HG03039 (cell line): Measurements from ENCODE around the gene IFNL2.
"Not testable (repeated sequence)": the region's sequence is repeated elsewhere in the genome, so short reads cannot be mapped to it uniquely, and the experiment has no call there.

ENCODE experiments used
- ATAC-seq: cut with Tn5 transposase; IDR thresholded peaks from one replicate; pipeline ENCODE4 v1.9.1; 2021; ENCODE audit warnings: mild to moderate bottlenecking, moderate library complexity; ENCODE audit not compliant: unreplicated experiment

The IFNL2 gene

GRCh38 chr19:39268085-39268484, at the start of gene IFNL2:
TSS of gene IFNL2 (plus strand) at chr19:39268396. CDS start at chr19:39268569, 173 bp downstream.
- not testable (repeated sequence) for ATAC-seq

- ATAC-seq: not testable (repeated sequence)
Measured at GRCh38 chr19:39219108-39219507, 49.1 kb upstream of the IFNL2 start.

DNA sequence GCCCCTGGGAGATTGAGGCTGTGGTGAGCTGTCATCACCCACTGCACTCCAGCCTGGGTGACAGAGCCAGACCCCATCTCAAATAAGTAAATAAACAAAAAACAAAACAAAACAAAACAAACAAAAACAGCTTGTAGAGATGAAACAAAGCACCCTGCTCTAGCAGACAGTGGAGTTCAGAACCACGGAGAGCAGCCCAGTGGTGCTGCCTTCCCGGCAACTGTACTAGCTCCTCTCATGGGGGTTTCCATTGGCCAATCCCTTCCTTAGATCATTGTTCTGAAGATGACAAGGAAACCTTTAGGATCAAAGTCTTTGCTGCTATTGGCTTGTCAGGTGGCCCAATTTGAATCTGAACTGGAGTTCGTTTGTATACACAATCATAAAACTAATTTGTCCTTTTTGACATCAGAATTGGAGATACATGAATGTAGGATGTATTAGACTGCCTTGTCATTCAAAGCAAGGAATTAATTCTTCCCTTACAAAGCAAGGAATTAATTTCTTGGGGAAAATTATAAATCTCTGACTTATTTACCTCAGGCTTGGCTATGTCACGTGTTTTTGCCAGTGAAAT, 44.4 kb upstream of the IFNL2 start:
- ATAC-seq: no peak

- ATAC-seq: no peak
Measured at GRCh38 chr19:39224910-39225309, 43.3 kb upstream of the IFNL2 start.

- ATAC-seq: no peak
Measured at GRCh38 chr19:39230096-39230764, 38.0 kb upstream of the IFNL2 start.

DNA sequence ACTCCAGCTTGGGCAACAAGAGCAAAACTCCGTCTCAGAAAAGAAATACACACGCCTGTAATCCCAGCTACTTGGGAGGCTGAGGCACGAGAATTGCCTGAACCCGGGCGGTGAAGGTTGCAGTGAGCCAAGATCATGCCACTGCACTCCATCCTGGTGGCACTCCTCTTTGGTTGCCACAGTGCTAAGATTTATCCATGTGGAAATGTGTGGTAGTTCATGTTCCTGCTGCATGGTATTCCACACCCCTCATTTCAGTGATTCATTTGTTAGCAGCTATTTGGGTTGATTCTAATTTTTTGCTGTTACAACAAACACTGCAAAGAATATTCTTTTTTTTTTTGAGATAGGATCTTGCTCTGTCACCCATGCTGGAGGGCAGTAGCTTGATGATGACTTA, 35.5 kb upstream of the IFNL2 start:
- no peak for ATAC-seq

DNA sequence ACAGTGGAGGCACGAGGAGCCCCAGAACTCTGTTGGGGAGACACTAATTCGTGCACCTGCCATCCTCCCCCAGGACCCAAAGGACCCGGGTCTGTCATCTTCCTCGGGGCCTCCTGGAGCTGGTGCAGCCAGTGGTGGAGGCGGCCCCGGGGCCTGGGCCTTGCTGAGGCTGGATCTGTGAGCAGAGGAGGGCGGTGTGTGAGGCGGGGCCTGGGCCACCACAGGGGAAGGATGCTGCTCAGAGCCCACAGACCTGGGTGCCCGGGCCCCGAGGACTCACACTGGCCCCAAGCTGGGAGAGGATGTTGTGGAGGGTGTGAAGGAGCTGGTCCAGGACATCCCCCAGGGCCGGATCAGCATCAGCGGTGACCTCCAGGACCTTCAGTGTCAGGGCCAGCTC, 31.7 kb upstream of the IFNL2 start:
- no peak for ATAC-seq

DNA sequence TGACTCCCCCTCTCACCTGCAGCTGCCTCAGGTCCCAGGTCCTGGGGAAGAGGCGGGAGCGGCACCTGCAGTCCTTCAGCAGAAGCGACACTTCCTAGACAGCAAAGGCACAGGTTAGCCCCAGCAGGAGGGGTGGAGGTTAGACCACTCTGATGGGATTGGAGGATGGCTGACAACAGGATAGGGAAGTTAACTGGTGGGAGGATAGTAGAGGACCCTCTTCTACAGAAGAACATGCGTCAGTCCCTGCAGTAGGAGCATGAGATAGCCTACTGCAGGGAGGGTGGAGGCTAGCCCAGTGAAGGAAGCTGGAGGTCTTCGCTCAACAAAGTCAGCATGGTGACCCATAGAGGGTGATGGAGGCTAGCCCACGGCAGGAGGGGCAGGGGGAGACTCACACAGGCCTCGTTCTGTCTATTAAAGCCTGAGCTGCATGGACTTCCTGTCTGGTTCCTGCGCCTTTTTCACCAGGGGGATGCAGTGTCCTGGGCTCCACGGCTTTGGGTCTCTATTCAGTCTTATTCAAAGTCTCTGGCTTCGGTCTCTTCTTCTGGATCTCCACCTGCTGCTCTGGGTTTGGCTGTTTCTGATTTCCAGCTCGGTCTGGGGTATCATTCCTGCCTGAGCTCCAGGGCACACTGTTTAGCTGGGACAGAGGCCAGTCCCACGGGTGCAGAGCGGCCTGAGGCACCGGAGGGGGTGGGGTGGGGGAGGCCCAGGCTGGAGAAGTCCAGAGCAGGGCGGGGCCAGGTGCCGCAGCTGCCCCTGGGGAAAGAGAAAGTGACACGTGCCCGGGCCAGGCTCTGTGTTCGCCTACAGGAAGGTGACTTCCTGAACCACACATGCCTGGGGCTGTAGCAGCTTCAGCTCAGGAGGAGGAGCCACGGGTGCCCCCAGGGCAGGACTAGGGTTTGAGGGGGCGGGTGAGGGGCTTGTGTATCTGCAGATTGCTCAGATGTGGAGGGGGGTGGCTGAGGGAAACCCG, 30.7 kb upstream of the IFNL2 start:
- no peak for ATAC-seq

- no peak for ATAC-seq
Measured at GRCh38 chr19:39238209-39238608, 30.0 kb upstream of the IFNL2 start.

GRCh38 chr19:39238944-39239343, 29.3 kb upstream of the IFNL2 start:
- ATAC-seq: no peak

DNA sequence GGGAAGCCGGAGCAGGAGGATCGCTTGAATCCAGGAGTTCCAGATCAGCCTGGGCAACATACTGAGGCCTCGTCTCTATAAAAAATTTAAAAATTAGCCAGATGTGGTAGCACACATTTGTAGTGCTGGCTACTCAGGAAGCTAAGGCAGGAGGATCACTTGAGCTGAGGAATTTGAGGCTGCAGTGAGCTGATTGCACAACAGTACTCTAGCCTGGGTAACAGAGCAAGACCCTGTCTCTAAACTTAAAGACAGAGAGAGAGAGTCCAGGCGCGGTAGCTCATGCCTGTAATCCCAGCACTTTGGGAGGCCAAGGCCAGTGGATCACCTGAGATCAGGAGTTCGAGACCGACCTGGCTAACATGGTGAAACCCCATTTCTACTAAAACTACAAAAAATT, 27.8 kb upstream of the IFNL2 start:
- ATAC-seq: no peak

DNA sequence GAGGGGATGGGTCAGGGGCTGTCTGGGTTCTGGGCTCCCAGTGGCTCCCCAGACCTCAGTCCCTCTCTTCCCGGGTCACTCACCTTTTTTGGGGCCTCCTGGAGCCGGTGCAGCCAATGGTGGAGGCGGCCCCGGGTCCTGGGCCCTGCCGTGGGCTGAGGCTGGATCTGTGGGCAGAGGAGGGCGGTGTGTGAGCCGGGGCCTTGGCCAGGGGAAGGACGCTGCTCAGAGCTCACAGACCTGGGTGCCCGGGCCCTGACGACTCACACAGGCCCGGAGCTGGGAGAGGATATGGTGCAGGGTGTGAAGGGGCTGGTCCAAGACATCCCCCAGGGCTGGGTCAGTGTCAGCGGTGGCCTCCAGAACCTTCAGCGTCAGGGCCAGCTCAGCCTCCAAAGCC, 24.5 kb upstream of the IFNL2 start:
- not testable (repeated sequence) for ATAC-seq

DNA sequence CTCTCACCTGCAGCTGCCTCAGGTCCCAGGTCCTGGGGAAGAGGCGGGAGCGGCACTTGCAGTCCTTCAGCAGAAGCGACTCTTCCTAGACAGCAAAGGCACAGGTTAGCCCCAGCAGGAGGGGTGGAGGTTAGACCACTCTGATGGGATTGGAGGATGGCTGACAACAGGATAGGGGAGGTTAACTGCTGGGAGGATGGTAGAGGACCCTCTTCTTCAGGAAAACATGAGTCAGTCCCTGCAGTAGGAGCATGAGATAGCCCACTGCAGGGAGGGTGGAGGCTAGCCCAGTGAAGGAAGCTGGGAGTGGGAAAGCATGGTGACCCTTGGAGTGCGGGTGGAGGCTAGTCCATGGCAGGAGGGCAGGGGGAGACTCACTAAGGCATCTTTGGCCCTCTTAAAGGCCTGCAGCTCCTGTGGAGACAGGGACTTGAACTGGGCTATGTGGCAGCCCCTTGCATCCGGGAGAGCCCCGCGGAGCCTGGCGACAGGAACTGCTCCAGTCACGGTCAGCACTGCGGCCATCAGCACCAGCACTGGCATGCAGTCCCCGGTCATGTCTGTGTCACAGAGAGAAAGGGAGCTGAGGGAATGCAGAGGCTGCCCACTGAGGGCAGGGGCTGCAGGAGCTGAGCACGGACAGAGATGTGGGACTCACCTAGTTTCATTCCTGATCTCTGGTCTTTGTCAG, 23.6 kb upstream of the IFNL2 start, which contains the start of gene IFNL3:
Gene IFNL3, minus strand, starts transcription at position 597 of the 691 bp plus-strand sequence. Its CDS starts 39 bp downstream, at position 558.
- not testable (repeated sequence) for ATAC-seq

- not testable (repeated sequence) for ATAC-seq
Measured at GRCh38 chr19:39245166-39245565, 23.0 kb upstream of the IFNL2 start.

- ATAC-seq: no peak
Measured at GRCh38 chr19:39246951-39247669, 21.1 kb upstream of the IFNL2 start.

- no peak for ATAC-seq
Measured at GRCh38 chr19:39247701-39248664, 20.2 kb upstream of the IFNL2 start.

- no peak for ATAC-seq
Measured at GRCh38 chr19:39248806-39249205, 19.4 kb upstream of the IFNL2 start, which contains the start of gene IFNL4. TSS of gene IFNL4 (minus strand) at chr19:39248856.

- no peak for ATAC-seq
Measured at GRCh38 chr19:39251081-39251480, 17.1 kb upstream of the IFNL2 start.

- no peak for ATAC-seq
Measured at GRCh38 chr19:39251846-39252245, 16.4 kb upstream of the IFNL2 start.
